Stimulated activated CD4-positive, alpha-beta T cell treated with anti-CD3 and anti-CD28 coated beads, Interleukin-1b, Interleukin-23, amount 100 ng/mL, for 4 hours (primary cell): ENCODE results near the gene SEC61A2.
"Not testable (repeated sequence)": the region's sequence is repeated elsewhere in the genome, so short reads cannot be mapped to it uniquely, and the experiment has no call there.

ENCODE experiments used
- DNase-seq, 2 donors: peaks; one replicate each; pipeline ENCODE4 v3.0.0-alpha.2; 2020; ENCODE audit warnings: low read depth in 2 of 2

Gene SEC61A2

GRCh38 chr10:12129222-12130111 is at the start of gene SEC61A2:
SEC61A2 (plus strand) TSS chr10:12129677; CDS start chr10:12129788, 111 bp downstream.
- DNase-seq = peak; percentile 98 to 99

- no peak for DNase-seq
Observed at GRCh38 chr10:12081470-12081869, 48.0 kb upstream of the SEC61A2 start.

- DNase-seq = no peak
Observed at GRCh38 chr10:12081879-12082557, 47.5 kb upstream of the SEC61A2 start.

- DNase-seq = no peak
Observed at GRCh38 chr10:12088919-12089318, 40.6 kb upstream of the SEC61A2 start.

- DNase-seq = no peak
Observed at GRCh38 chr10:12091421-12091820, 38.1 kb upstream of the SEC61A2 start.

GRCh38 chr10:12097361-12097760 is 32.1 kb upstream of the SEC61A2 start:
- not testable (repeated sequence) for DNase-seq

- DNase-seq = no peak
Observed at GRCh38 chr10:12097791-12098190, 31.7 kb upstream of the SEC61A2 start.

- DNase-seq = no peak
Observed at GRCh38 chr10:12098966-12099365, 30.5 kb upstream of the SEC61A2 start.

- no peak for DNase-seq
Observed at GRCh38 chr10:12103802-12104201, 25.7 kb upstream of the SEC61A2 start.

- no peak for DNase-seq
Observed at GRCh38 chr10:12107781-12108180, 21.7 kb upstream of the SEC61A2 start.

GRCh38 chr10:12109286-12109685 is 20.2 kb upstream of the SEC61A2 start:
- no peak for DNase-seq

GRCh38 chr10:12111528-12111927 is 17.9 kb upstream of the SEC61A2 start:
- DNase-seq = no peak

GRCh38 chr10:12113627-12114026 is 15.8 kb upstream of the SEC61A2 start:
- no peak for DNase-seq

GRCh38 chr10:12121673-12122072 is 7.8 kb upstream of the SEC61A2 start:
- no peak for DNase-seq

- no peak for DNase-seq
Observed at GRCh38 chr10:12130237-12130872, 878 bp downstream of the SEC61A2 start.

GRCh38 chr10:12135631-12136030 is 6.2 kb downstream of the SEC61A2 start:
- DNase-seq = no peak

GRCh38 chr10:12140038-12140437 is 10.6 kb downstream of the SEC61A2 start:
- DNase-seq = no peak

GRCh38 chr10:12144538-12144937 is 15.1 kb downstream of the SEC61A2 start:
- no peak for DNase-seq

- no peak for DNase-seq
Observed at GRCh38 chr10:12150163-12150562, 20.7 kb downstream of the SEC61A2 start.

- DNase-seq = no peak
Observed at GRCh38 chr10:12154516-12154915, 25.0 kb downstream of the SEC61A2 start.

- DNase-seq = no peak
Observed at GRCh38 chr10:12156367-12157123, 27.1 kb downstream of the SEC61A2 start.

- no peak for DNase-seq
Observed at GRCh38 chr10:12158111-12158510, 28.6 kb downstream of the SEC61A2 start.
